ENCODE measurements around the gene VPS51.

The VPS51 gene

GRCh38 chr11:65065851-65066250, 30.2 kb upstream of the VPS51 start:
- TF ChIP-seq, protein P1, sequence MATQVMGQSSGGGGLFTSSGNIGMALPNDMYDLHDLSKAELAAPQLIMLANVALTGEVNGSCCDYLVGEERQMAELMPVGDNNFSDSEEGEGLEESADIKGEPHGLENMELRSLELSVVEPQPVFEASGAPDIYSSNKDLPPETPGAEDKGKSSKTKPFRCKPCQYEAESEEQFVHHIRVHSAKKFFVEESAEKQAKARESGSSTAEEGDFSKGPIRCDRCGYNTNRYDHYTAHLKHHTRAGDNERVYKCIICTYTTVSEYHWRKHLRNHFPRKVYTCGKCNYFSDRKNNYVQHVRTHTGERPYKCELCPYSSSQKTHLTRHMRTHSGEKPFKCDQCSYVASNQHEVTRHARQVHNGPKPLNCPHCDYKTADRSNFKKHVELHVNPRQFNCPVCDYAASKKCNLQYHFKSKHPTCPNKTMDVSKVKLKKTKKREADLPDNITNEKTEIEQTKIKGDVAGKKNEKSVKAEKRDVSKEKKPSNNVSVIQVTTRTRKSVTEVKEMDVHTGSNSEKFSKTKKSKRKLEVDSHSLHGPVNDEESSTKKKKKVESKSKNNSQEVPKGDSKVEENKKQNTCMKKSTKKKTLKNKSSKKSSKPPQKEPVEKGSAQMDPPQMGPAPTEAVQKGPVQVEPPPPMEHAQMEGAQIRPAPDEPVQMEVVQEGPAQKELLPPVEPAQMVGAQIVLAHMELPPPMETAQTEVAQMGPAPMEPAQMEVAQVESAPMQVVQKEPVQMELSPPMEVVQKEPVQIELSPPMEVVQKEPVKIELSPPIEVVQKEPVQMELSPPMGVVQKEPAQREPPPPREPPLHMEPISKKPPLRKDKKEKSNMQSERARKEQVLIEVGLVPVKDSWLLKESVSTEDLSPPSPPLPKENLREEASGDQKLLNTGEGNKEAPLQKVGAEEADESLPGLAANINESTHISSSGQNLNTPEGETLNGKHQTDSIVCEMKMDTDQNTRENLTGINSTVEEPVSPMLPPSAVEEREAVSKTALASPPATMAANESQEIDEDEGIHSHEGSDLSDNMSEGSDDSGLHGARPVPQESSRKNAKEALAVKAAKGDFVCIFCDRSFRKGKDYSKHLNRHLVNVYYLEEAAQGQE (IDR thresholded peaks at IDR 0.05; ENCODE audit: insufficient read depth in 1 of 2, low read depth in 2 of 2, low read length in 2 of 2): no peak
- no peak for TF ChIP-seq POLR2AphosphoS5 (IDR thresholded peaks at IDR 0.05; ENCODE audit: low read depth, low read length)

DNA sequence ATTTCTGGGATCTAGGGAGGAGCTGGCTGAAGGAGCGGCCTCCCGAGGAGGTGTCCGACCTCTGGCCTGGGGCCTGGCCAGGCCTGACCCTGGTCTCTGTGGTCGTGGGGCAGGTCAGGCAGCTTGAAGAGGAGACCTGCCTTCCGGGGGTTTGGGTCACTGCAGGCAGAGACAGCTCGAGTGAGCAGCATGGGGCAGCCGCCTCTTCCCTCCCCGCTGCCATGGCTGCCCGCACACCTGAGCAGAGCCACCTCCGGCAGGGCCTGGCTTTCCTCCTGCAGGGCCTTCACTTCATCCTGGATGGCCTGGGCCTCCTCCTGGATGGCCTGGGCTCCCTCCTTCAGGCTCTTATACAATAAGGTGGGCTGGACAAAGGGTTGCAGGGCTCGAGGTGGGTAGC, 29.7 kb upstream of the VPS51 start:
- no peak for TF ChIP-seq FOXP2 (optimal IDR thresholded peaks at IDR 0.05; ENCODE audit: borderline replicate concordance, extremely low read depth, extremely low read length, insufficient read depth)
- TF ChIP-seq TAF1 (IDR thresholded peaks at IDR 0.05; ENCODE audit: borderline replicate concordance, insufficient read depth, low read length): no peak
- TF ChIP-seq SIN3A (IDR thresholded peaks at IDR 0.05; ENCODE audit: borderline replicate concordance, insufficient read depth, low read length): no peak

DNA sequence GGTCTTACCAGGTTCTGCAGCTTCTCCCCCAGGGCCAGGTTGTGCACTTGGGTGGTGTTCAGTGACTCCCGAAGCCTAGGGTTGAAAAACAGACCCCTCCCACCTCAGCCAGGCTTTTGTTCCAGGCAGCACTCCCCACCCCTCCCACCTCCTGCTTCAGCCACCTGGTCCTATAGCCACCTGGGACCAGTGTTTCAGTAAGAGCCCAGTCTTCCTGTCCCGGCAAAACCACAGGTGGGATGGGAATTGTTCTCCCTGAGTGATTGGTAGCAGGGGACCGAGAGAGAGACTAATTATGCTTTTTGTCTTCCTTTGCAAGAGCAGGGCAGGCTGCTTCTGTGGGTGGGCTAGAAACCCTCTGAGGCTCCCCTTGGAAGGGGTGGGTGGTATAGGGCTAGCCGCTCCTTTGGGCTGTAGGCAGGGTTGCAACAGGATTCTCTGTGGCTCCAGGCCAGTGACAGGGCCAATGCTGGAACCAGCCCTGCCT, 29.2 kb upstream of the VPS51 start:
- TF ChIP-seq, protein P1 (IDR thresholded peaks at IDR 0.05; ENCODE audit: insufficient read depth in 1 of 2, low read depth in 2 of 2, low read length in 2 of 2): no peak
- TF ChIP-seq SIN3A (IDR thresholded peaks at IDR 0.05; ENCODE audit: borderline replicate concordance, insufficient read depth, low read length): no peak
- TF ChIP-seq FOXP2 (optimal IDR thresholded peaks at IDR 0.05; ENCODE audit: borderline replicate concordance, extremely low read depth, extremely low read length, insufficient read depth): no peak
- TF ChIP-seq TAF1 (IDR thresholded peaks at IDR 0.05; ENCODE audit: borderline replicate concordance, insufficient read depth, low read length): no peak
- no peak for TF ChIP-seq POLR2AphosphoS5 (IDR thresholded peaks at IDR 0.05; ENCODE audit: low read depth, low read length)

DNA sequence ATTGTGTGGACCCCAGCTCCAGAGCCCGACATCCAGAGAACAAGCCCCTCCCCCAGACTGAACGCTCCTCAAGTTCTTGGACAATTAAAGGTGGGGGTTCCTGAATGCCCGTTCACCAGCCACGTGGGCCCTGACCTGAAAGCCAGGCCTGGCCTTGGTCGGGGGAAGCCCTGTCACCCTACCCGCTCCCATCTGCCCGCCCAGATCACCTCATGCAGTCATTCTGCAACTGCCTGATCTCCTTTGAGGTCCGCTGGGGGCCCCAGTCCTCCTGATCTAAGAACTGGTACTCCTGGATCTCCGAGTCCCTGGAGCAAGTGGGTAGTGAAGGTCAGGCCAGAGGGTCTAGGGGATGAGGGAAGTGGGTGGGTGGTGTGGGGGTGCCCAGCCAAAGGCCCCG, 28.6 kb upstream of the VPS51 start:
- TF ChIP-seq SIN3A (IDR thresholded peaks at IDR 0.05; ENCODE audit: borderline replicate concordance, insufficient read depth, low read length) (no peak), POLR2AphosphoS5 (IDR thresholded peaks at IDR 0.05; ENCODE audit: low read depth, low read length) (no peak), TAF1 (IDR thresholded peaks at IDR 0.05; ENCODE audit: borderline replicate concordance, insufficient read depth, low read length) (no peak), FOXP2 (optimal IDR thresholded peaks at IDR 0.05; ENCODE audit: borderline replicate concordance, extremely low read depth, extremely low read length, insufficient read depth) (no peak)
- TF ChIP-seq, protein P1 (IDR thresholded peaks at IDR 0.05; ENCODE audit: insufficient read depth in 1 of 2, low read depth in 2 of 2, low read length in 2 of 2): no peak

- TF ChIP-seq, protein P1 (IDR thresholded peaks at IDR 0.05; ENCODE audit: insufficient read depth in 1 of 2, low read depth in 2 of 2, low read length in 2 of 2): no peak
- TF ChIP-seq POLR2AphosphoS5 (IDR thresholded peaks at IDR 0.05; ENCODE audit: low read depth, low read length) (no peak), TAF1 (IDR thresholded peaks at IDR 0.05; ENCODE audit: borderline replicate concordance, insufficient read depth, low read length) (no peak), SIN3A (IDR thresholded peaks at IDR 0.05; ENCODE audit: borderline replicate concordance, insufficient read depth, low read length) (no peak), FOXP2 (optimal IDR thresholded peaks at IDR 0.05; ENCODE audit: borderline replicate concordance, extremely low read depth, extremely low read length, insufficient read depth) (no peak)
Observed at GRCh38 chr11:65069217-65069616, 26.8 kb upstream of the VPS51 start.
